ENCODE measurements around the gene CACNA1I.

The CACNA1I gene

GRCh38 chr22:39625569-39626537, 55.3 kb downstream of the CACNA1I start:
- DNase-seq, result no peak

GRCh38 chr22:39627208-39627607, 56.7 kb downstream of the CACNA1I start:
- no peak for DNase-seq

- no peak for DNase-seq
Measured at GRCh38 chr22:39627865-39628562, 57.5 kb downstream of the CACNA1I start.

- DNase-seq, result no peak
Measured at GRCh38 chr22:39628563-39629080, 58.1 kb downstream of the CACNA1I start.

- DNase-seq, result no peak
Measured at GRCh38 chr22:39629851-39630250, 59.3 kb downstream of the CACNA1I start.

- DNase-seq, result no peak
Measured at GRCh38 chr22:39630721-39631120, 60.2 kb downstream of the CACNA1I start.

- no peak for DNase-seq
Measured at GRCh38 chr22:39631381-39632286, 61.1 kb downstream of the CACNA1I start.

- DNase-seq, result no peak
Measured at GRCh38 chr22:39634530-39635405, 64.2 kb downstream of the CACNA1I start.

- no peak for DNase-seq
Measured at GRCh38 chr22:39635719-39636118, 65.2 kb downstream of the CACNA1I start.

- no peak for DNase-seq
Measured at GRCh38 chr22:39638958-39639357, 68.4 kb downstream of the CACNA1I start.

- no peak for DNase-seq
Measured at GRCh38 chr22:39641660-39642310, 71.2 kb downstream of the CACNA1I start.

- DNase-seq, result no peak
Measured at GRCh38 chr22:39643311-39644083, 72.9 kb downstream of the CACNA1I start.

GRCh38 chr22:39645532-39645931, 75.0 kb downstream of the CACNA1I start:
- no peak for DNase-seq

GRCh38 chr22:39646398-39647063, 76.0 kb downstream of the CACNA1I start:
- DNase-seq, result no peak

GRCh38 chr22:39647836-39648629, 77.5 kb downstream of the CACNA1I start:
- no peak for DNase-seq

- DNase-seq, result no peak
Measured at GRCh38 chr22:39648630-39648950, 78.0 kb downstream of the CACNA1I start.

- no peak for DNase-seq
Measured at GRCh38 chr22:39649500-39650089, 79.0 kb downstream of the CACNA1I start.
